AG09319 (cell line): ENCODE measurements around the gene LTA.

Experiments used
- DNase-seq: peaks from one replicate; pipeline ENCODE4 v3.0.0-alpha.2; 2010; ENCODE audit warnings: low read depth; ENCODE audit errors: extremely low read depth
- CTCF ChIP-seq: IDR thresholded peaks from 2 replicates; pipeline ENCODE4 v1.5.1; 2011; ENCODE audit warnings: low read depth, mild to moderate bottlenecking, inconsistent platforms, low read length, moderate library complexity

Gene LTA

GRCh38 chr6:31535538-31536324 lies 36.4 kb upstream of the LTA start:
- no peak for TF ChIP-seq CTCF
- DNase-seq, result no peak

- DNase-seq, result no peak
- no peak for TF ChIP-seq CTCF
Observed at GRCh38 chr6:31538805-31539400, 33.2 kb upstream of the LTA start.

- TF ChIP-seq CTCF, result no peak
- no peak for DNase-seq
Observed at GRCh38 chr6:31540640-31541039, 31.4 kb upstream of the LTA start.

- DNase-seq, result peak; percentile 28
- no peak for TF ChIP-seq CTCF
Observed at GRCh38 chr6:31541059-31541657, 30.9 kb upstream of the LTA start.

- no peak for TF ChIP-seq CTCF
- DNase-seq, result peak; percentile 94
Observed at GRCh38 chr6:31541658-31542521, 30.2 kb upstream of the LTA start, which contains the start of gene DDX39B. DDX39B (minus strand) TSS chr6:31542003; CDS start chr6:31540532, 1,471 bp downstream.

- no peak for DNase-seq
- TF ChIP-seq CTCF, result no peak
Observed at GRCh38 chr6:31543639-31544038, 28.4 kb upstream of the LTA start.
